Trophoblast cell (in vitro differentiated cells and primary cell): Measurements from ENCODE around the gene SDK2.

Experiments used
- DNase-seq, 2 donors: peaks; one replicate each; pipeline ENCODE4 v3.0.0-alpha.2; 2016
- H2AFZ ChIP-seq: 2 replicates; pipeline ENCODE4 v1.6.1; 2013; ENCODE audit warnings: low read length, moderate library complexity, mild to moderate bottlenecking; ENCODE audit not compliant: insufficient read depth, poor library complexity
- H2AK5ac ChIP-seq: 2 replicates; pipeline ENCODE4 v1.6.1; 2013; ENCODE audit warnings: mild to moderate bottlenecking, low read length
- H2BK120ac ChIP-seq: 2 replicates; pipeline ENCODE4 v1.6.1; 2013; ENCODE audit warnings: low read length, mild to moderate bottlenecking, moderate library complexity; ENCODE audit not compliant: insufficient read depth, poor library complexity
- H2BK12ac ChIP-seq: 2 replicates; pipeline ENCODE4 v1.6.1; 2013; ENCODE audit warnings: mild to moderate bottlenecking, low read length, moderate library complexity
- H2BK5ac ChIP-seq: 2 replicates; pipeline ENCODE4 v1.6.1; 2013; ENCODE audit warnings: low read length, low read depth, moderate library complexity, mild to moderate bottlenecking; ENCODE audit not compliant: poor library complexity
- H3K14ac ChIP-seq: 2 replicates; pipeline ENCODE4 v1.6.1; 2013; ENCODE audit warnings: mild to moderate bottlenecking, low read length
- H3K18ac ChIP-seq: 2 replicates; pipeline ENCODE4 v1.6.1; 2013; ENCODE audit warnings: mild to moderate bottlenecking, low read length
- H3K23ac ChIP-seq: 2 replicates; pipeline ENCODE4 v1.6.1; 2013; ENCODE audit warnings: low read length
- H3K27ac ChIP-seq: 2 replicates; pipeline ENCODE4 v1.5.1; 2013; ENCODE audit warnings: low read depth, mild to moderate bottlenecking, inconsistent platforms, low read length, moderate library complexity
- H3K27me3 ChIP-seq: 2 replicates; pipeline ENCODE4 v1.6.1; 2013; ENCODE audit warnings: inconsistent platforms, mild to moderate bottlenecking, low read length, moderate library complexity; ENCODE audit not compliant: insufficient read depth
- H3K36me3 ChIP-seq, 2 experiments: 1 replicate in 1 of 2; 2 replicates in 1 of 2; pipeline ENCODE4 v1.6.1; 2013; ENCODE audit warnings: low read length in 2 of 2, mild to moderate bottlenecking in 2 of 2, moderate library complexity in 1 of 2; ENCODE audit not compliant: insufficient read depth in 2 of 2, control insufficient read depth in 1 of 2
- H3K4ac ChIP-seq: 2 replicates; pipeline ENCODE4 v1.6.1; 2013; ENCODE audit warnings: low read depth, mild to moderate bottlenecking, low read length, moderate library complexity
- H3K4me1 ChIP-seq, 2 experiments: 1 replicate in 1 of 2; 2 replicates in 1 of 2; pipeline ENCODE4 v1.6.1; 2013; ENCODE audit warnings: low read length in 2 of 2, mild to moderate bottlenecking in 2 of 2, moderate library complexity in 1 of 2; ENCODE audit not compliant: insufficient read depth in 2 of 2, control insufficient read depth in 1 of 2
- H3K4me2 ChIP-seq: 2 replicates; pipeline ENCODE4 v1.6.1; 2013; ENCODE audit warnings: inconsistent platforms, mild to moderate bottlenecking, low read length, moderate library complexity
- H3K4me3 ChIP-seq: 2 replicates; pipeline ENCODE4 v1.5.1; 2013; ENCODE audit warnings: mild to moderate bottlenecking, low read depth, low read length, inconsistent platforms
- H3K79me1 ChIP-seq: one replicate; pipeline ENCODE4 v1.6.1; 2013; ENCODE audit warnings: low read length
- H3K79me2 ChIP-seq: 2 replicates; pipeline ENCODE4 v1.6.1; 2013; ENCODE audit warnings: low read length, mild to moderate bottlenecking; ENCODE audit not compliant: control insufficient read depth, insufficient read depth, poor library complexity
- H3K9ac ChIP-seq: 2 replicates; pipeline ENCODE4 v1.6.1; 2013; ENCODE audit warnings: mild to moderate bottlenecking, low read length
- H3K9me3 ChIP-seq: 2 replicates; pipeline ENCODE4 v1.6.1; 2013; ENCODE audit warnings: low read depth, mild to moderate bottlenecking, control low read depth, inconsistent platforms, low read length; ENCODE audit not compliant: insufficient read depth
- H4K12ac ChIP-seq: 2 replicates; pipeline ENCODE4 v1.6.1; 2013; ENCODE audit warnings: low read depth, mild to moderate bottlenecking, low read length, moderate library complexity
- H4K8ac ChIP-seq: 2 replicates; pipeline ENCODE4 v1.6.1; 2013; ENCODE audit warnings: low read depth, mild to moderate bottlenecking, low read length, moderate library complexity
- H4K91ac ChIP-seq: one replicate; pipeline ENCODE4 v1.6.1; 2013; ENCODE audit warnings: low read depth, mild to moderate bottlenecking, low read length, moderate library complexity
- WGBS: extraction: QIAGEN DNeasy Blood & Tissue Kit; methylation state at CpG from one replicate; pipeline ENCODE4 v1.1.7; 2013; ENCODE audit warnings: missing lambda C conversion rate; ENCODE audit not compliant: insufficient read length, insufficient coverage; ENCODE audit errors: extremely low coverage; 5-methylcytosine and 5-hydroxymethylcytosine counted together

SDK2 gene

DNA sequence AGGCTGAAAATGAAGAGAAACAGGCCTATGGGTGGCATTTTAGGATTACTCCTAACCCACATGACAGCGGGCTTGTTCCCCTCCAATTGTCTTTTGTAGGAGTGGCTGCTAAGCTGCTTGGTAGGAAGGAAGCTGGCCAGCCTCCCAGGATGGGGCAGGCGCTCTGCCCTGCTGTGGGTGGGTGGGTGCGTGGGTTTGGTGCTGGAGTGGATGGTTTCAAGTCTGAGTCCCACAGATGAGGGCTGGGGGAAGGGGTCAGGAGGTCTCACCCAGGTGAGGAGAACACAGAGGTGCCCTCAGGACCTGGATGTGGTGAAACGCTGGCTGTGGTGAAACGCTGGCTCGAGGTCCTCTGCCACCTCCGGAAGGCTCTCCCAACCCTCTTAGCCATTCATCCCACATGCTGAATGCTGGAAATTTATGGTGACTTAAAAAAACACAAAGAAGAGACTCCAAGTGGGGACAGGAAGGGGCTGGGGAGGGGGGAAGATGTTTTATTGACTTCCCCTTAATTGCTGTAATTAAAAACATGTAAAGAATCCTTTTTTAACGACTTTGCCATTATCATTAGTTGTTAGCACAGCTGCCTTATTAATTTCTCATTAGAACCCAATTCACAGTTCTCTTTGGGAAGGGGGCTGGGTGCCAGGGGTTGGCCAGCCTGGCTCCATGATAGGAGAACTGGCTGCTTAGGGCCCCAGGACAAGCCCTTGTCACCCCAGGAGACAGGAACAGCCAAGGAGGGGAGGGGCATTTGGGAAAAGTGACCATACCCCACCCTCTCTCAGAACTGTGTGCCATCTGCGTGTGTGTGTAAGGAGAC lies 178.9 kb downstream of the SDK2 start:
- Histone ChIP-seq H3K27me3 (no peaks in the 10 kb centered on the region), H3K79me1 (no peaks in the 10 kb centered on the region), H3K4me1 (no peaks in the 10 kb centered on the region), H3K4ac (no peak overlapping the region), H3K4me2 (no peak overlapping the region), H3K18ac (no peak overlapping the region), H3K36me3 (no peaks in the 10 kb centered on the region), H4K8ac (no peak overlapping the region), H4K91ac (no peak overlapping the region), H2AK5ac (no peak overlapping the region), H3K27ac (no peak overlapping the region), H3K79me2 (no peaks in the 10 kb centered on the region), H3K9me3 (peaks cover 1% of the 10 kb centered on the region), H3K14ac (no peak overlapping the region), H2BK12ac (no peak overlapping the region), H2BK120ac (no peak overlapping the region), H2AFZ (no peak overlapping the region), H3K9ac (no peak overlapping the region), H3K23ac (no peak overlapping the region), H3K4me3 (no peak overlapping the region), H4K12ac (no peak overlapping the region), H2BK5ac (no peak overlapping the region)
- no peak for DNase-seq
- WGBS: no CpG with 5 or more reads among the region's 9 CpGs

DNA sequence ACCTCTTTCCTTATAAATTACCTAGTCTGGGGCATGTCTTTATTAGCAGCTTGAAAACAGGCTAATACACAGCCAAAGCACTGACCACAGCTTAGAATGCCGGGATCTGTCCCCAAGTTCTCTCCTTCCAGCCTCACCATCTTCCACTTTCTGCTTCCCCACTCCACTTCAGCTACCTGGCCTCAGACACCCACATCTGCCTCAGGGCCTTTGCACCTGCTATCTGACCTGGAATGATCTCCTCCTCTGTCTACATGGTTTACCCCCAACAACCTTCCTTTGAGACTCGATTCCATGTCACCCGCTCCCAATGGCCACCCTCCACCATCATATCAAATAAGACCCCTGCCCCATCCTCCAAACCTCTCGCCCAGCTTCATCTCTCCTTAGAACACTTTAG lies 179.8 kb downstream of the SDK2 start:
- Histone ChIP-seq H2BK5ac (no peak overlapping the region), H4K8ac (no peak overlapping the region), H3K4me1 (no peaks in the 10 kb centered on the region), H3K4me3 (no peak overlapping the region), H3K9me3 (peaks cover 3% of the 10 kb centered on the region), H3K4me2 (no peak overlapping the region), H3K14ac (no peak overlapping the region), H3K23ac (no peak overlapping the region), H3K79me2 (no peaks in the 10 kb centered on the region), H2AK5ac (no peak overlapping the region), H2BK12ac (no peak overlapping the region), H3K27me3 (no peaks in the 10 kb centered on the region), H4K12ac (no peak overlapping the region), H3K79me1 (no peaks in the 10 kb centered on the region), H3K9ac (no peak overlapping the region), H4K91ac (no peak overlapping the region), H2AFZ (no peak overlapping the region), H3K18ac (no peak overlapping the region), H3K36me3 (no peaks in the 10 kb centered on the region), H2BK120ac (no peak overlapping the region), H3K27ac (no peak overlapping the region), H3K4ac (no peak overlapping the region)
- WGBS: no CpG with 5 or more reads among the region's 4 CpGs
- DNase-seq: no peak

DNA sequence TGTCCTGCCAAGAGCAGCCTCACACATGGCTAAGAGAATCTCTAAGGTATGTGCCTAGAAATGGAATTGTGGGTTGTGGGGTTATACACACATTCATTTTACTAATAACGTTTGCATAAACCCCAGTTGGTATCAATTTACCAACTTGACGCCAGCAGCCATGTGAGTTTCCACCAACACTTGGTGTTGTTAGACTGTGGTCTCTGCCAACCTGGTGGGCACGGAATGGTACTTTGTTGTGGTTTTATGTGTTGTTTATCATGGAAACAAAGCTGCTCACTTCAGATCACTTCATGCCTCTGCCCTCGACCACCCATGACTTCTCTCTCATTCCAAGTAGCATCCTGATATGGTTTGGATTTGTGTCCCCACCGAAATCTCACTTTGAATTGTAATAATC lies 180.4 kb downstream of the SDK2 start:
- Histone ChIP-seq H3K9me3 (peaks cover 3% of the 10 kb centered on the region), H4K91ac (no peak overlapping the region), H3K4me1 (no peaks in the 10 kb centered on the region), H3K4ac (no peak overlapping the region), H3K36me3 (no peaks in the 10 kb centered on the region), H3K23ac (no peak overlapping the region), H3K79me2 (no peaks in the 10 kb centered on the region), H3K14ac (no peak overlapping the region), H3K79me1 (no peaks in the 10 kb centered on the region), H3K18ac (no peak overlapping the region), H2BK120ac (no peak overlapping the region), H2BK12ac (no peak overlapping the region), H3K27me3 (no peaks in the 10 kb centered on the region), H2AK5ac (no peak overlapping the region), H2AFZ (no peak overlapping the region), H4K12ac (no peak overlapping the region), H3K9ac (no peak overlapping the region), H3K4me2 (no peak overlapping the region), H3K4me3 (no peak overlapping the region), H3K27ac (no peak overlapping the region), H4K8ac (no peak overlapping the region), H2BK5ac (no peak overlapping the region)
- WGBS: no CpG with 5 or more reads among the region's 5 CpGs
- no peak for DNase-seq

GRCh38 chr17:73462823-73463222 lies 181.4 kb downstream of the SDK2 start:
- Histone ChIP-seq H3K4me3 (no peak overlapping the region), H3K79me1 (no peaks in the 10 kb centered on the region), H2BK12ac (no peak overlapping the region), H3K9me3 (peaks cover 3% of the 10 kb centered on the region), H3K9ac (no peak overlapping the region), H3K27me3 (no peaks in the 10 kb centered on the region), H2AK5ac (no peak overlapping the region), H3K23ac (no peak overlapping the region), H3K79me2 (no peaks in the 10 kb centered on the region), H3K36me3 (no peaks in the 10 kb centered on the region), H3K4ac (no peak overlapping the region), H3K14ac (no peak overlapping the region), H4K91ac (no peak overlapping the region), H4K8ac (no peak overlapping the region), H3K4me2 (no peak overlapping the region), H3K4me1 (no peaks in the 10 kb centered on the region), H2BK120ac (no peak overlapping the region), H2AFZ (no peak overlapping the region), H2BK5ac (no peak overlapping the region), H3K27ac (no peak overlapping the region), H3K18ac (no peak overlapping the region), H4K12ac (no peak overlapping the region)
- WGBS: no CpG with 5 or more reads among the region's 8 CpGs
- no peak for DNase-seq
